Measurements from ENCODE around the gene CHN1. TPM values are rescaled to one million over a fixed set of nuclear protein-coding genes. Genes with fewer than 3 reads are reported as not detected.

Gene CHN1
- total RNA-seq, 1 donor = 2.3 TPM

DNA sequence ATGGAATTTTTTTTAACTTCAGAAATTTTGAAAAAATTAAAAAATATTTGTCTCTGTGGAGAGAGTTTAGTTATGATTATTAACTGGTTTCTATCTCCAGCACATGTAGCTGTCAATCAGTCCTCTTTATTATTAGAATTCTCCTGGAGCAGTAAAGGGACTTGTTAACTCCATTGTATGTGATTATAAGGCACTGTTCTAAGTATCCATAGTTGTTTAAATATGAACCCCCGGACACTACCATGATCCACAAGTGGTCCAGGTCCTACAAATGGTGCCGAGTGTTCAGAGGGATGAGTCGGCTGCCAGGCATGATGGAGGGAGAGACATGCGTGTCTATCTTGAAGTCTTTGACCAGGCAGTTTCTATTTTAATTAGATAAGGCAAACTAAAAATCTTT, 241.4 kb downstream of the CHN1 start:
- H3K4me3 ChIP-seq (ENCODE audit: low read depth, low read length) = no peak overlapping the region
- TF ChIP-seq, protein P1, sequence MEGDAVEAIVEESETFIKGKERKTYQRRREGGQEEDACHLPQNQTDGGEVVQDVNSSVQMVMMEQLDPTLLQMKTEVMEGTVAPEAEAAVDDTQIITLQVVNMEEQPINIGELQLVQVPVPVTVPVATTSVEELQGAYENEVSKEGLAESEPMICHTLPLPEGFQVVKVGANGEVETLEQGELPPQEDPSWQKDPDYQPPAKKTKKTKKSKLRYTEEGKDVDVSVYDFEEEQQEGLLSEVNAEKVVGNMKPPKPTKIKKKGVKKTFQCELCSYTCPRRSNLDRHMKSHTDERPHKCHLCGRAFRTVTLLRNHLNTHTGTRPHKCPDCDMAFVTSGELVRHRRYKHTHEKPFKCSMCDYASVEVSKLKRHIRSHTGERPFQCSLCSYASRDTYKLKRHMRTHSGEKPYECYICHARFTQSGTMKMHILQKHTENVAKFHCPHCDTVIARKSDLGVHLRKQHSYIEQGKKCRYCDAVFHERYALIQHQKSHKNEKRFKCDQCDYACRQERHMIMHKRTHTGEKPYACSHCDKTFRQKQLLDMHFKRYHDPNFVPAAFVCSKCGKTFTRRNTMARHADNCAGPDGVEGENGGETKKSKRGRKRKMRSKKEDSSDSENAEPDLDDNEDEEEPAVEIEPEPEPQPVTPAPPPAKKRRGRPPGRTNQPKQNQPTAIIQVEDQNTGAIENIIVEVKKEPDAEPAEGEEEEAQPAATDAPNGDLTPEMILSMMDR (IDR thresholded peaks at IDR 0.05; ENCODE audit: insufficient read depth, low read length) = no peak
- no peak for DNase-seq (ENCODE audit: low read depth)

DNA sequence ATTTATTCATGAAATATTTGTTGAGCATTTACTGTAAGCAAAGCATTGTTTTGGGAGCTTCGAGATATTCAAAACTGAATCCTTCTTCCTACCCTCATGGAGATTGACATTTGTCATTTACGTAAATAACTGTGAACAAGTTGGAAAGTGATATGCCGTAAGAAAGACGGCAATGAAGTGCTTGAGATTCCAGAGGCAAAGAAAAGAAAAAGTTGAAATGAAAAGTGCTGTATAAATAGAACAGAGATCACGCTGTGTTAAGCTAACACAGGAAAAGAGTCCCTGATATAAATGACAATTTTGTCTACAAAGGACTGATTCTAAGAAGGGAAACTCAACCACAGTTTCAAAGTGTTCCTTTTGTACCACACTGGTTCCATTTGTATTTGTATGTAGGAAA, 242.7 kb downstream of the CHN1 start:
- DNase-seq (ENCODE audit: low read depth) = no peak
- TF ChIP-seq, protein P1 (IDR thresholded peaks at IDR 0.05; ENCODE audit: insufficient read depth, low read length) = no peak
- no peak overlapping the region for H3K4me3 ChIP-seq (ENCODE audit: low read depth, low read length)

DNA sequence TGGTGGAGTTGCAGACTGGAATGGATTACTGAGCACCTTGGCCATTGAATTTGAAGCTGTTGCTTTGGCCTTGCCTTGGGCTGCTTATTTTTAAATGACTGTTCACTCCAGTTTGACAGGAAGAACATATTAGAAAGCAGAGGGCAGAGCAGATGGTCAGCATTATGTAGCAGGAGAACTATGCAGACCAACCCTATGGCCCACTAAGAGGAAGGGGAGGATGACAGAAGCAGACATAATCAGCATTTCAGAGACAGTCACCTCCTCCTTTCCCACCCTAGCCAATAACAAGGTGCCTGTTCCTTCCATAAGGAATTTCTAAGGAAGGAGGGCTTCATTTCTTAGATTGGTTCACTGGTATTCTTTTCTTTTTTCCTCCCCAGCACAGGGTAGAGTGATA, 243.3 kb downstream of the CHN1 start:
- no peak overlapping the region for H3K4me3 ChIP-seq (ENCODE audit: low read depth, low read length)
- no peak for DNase-seq (ENCODE audit: low read depth)
- TF ChIP-seq, protein P1 (IDR thresholded peaks at IDR 0.05; ENCODE audit: insufficient read depth, low read length) = no peak

DNA sequence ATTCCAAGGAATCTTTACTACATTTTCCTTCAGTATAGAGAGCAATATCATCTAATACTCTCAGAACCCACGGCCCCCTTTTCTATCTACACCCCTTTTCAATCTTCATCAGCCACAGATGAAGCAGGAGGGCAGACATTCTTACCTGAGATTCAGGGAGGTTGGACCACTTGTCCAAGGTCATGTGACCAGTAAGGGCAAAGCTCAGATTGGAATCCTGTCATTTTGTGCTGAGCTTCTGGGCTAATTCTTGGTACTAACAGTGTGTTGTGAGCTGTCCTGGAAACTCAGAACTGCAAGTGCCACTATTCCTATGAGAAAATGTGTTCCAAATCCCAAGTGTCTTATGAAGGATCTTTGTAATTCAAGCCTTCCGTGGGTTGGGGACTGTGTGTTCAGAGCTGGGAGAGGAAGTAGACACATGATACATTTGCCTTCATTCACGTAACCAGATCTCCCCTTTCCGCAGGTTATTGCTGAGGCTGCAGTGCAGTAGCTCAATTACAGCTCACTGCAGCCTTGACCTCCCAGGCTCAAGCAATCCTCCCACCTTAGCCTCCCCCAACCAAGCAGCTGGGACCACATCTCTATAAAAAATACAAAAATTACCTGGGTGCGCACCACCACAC, 244.2 kb downstream of the CHN1 start:
- H3K4me3 ChIP-seq (ENCODE audit: low read depth, low read length) = no peak overlapping the region
- TF ChIP-seq, protein P1 (IDR thresholded peaks at IDR 0.05; ENCODE audit: insufficient read depth, low read length) = no peak
- DNase-seq (ENCODE audit: low read depth) = no peak

DNA sequence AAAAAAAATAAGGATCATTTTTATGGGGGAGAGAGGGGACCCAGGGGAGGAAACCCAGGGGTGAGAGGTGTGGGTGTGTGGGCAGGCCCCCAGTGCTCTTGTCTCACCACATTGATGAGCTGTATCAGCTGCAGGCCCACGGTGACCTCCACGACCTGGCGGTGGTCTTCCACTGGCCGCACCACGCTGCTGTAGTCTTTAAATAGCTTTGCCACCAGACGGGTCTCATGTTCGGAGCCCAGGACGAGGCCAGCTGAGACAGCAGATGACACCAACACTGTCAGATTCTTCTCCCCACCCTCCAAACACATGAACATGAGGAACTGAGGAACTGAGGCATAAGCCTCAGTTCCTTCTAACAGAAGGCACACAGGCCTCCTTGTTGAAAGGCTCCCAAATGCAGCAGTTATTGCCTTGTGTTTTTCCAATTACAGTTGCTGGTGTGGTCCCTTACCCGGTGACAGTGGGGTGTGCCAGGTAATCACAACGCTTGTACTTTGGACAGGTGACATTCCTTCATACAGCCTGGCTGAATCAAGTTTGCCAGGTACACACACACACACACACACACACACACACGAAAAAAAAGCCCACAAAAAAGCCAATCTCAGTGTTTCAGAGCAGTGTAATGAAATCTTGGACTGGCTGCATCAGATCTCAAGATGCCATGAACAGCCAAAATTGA, 245.7 kb downstream of the CHN1 start:
- H3K4me3 ChIP-seq (ENCODE audit: low read depth, low read length) = no peak overlapping the region
- no peak for DNase-seq (ENCODE audit: low read depth)
- TF ChIP-seq, protein P1 (IDR thresholded peaks at IDR 0.05; ENCODE audit: insufficient read depth, low read length) = no peak

DNA sequence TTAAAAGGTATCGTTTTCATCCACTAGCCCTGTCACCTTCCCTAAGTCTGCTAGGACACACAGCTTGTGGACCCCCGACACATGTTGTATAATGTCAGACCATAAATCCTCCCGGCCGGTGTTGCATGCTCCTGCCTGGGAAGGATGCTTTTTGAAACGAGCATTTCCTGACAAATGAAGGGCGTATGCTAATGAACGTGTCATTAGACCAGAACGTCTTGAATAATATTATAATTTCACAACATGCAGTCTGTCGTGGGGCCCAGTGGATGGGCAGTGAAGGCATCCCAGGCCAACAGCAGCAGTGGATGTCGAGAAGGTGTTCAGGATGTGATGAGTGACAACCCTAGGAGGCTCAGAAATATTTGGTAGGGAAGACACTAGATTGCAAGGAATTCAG, 248.4 kb downstream of the CHN1 start:
- DNase-seq (ENCODE audit: low read depth) = no peak
- H3K4me3 ChIP-seq (ENCODE audit: low read depth, low read length) = no peak overlapping the region
- TF ChIP-seq, protein P1 (IDR thresholded peaks at IDR 0.05; ENCODE audit: insufficient read depth, low read length) = no peak
